ENCODE measurements around the gene LDLRAD4.

GRCh38 chr18:13501543-13501887, 283.0 kb downstream of the LDLRAD4 start:
- TF ChIP-seq SUZ12 (IDR thresholded peaks at IDR 0.05) (no peak), BHLHE40 (IDR thresholded peaks at IDR 0.05; ENCODE audit: borderline replicate concordance) (no peak), FOXK2 (IDR thresholded peaks at IDR 0.05) (no peak), ARNT (IDR thresholded peaks at IDR 0.05) (no peak), LEF1 (IDR thresholded peaks at IDR 0.05; ENCODE audit: borderline replicate concordance) (no peak), SP1 (IDR thresholded peaks at IDR 0.05) (no peak), FOXA1 (IDR thresholded peaks at IDR 0.05) (no peak), NFRKB (IDR thresholded peaks at IDR 0.05) (no peak), PKNOX1 (IDR thresholded peaks at IDR 0.05) (no peak), TARDBP (IDR thresholded peaks at IDR 0.05) (no peak), FOXM1 (IDR thresholded peaks at IDR 0.05; ENCODE audit: borderline replicate concordance) (no peak), CTBP1 (IDR thresholded peaks at IDR 0.05; ENCODE audit: borderline replicate concordance) (no peak), HDGF (IDR thresholded peaks at IDR 0.05; ENCODE audit: borderline replicate concordance) (no peak)

All from HEK293T (cell line).